ENCODE data around the gene FOXP1. TPM values are rescaled to one million over a fixed set of nuclear protein-coding genes. Genes with fewer than 3 reads are reported as not detected.
"Not testable (repeated sequence)": the region's sequence is repeated elsewhere in the genome, so short reads cannot be mapped to it uniquely, and the experiment has no call there.

FOXP1 gene
- total RNA-seq, 1 experiment from 2014 or later = 58.4 TPM

GRCh38 chr3:71022551-71023335, 560.8 kb downstream of the FOXP1 start:
- no peaks in the 10 kb centered on the region for H3K36me3 ChIP-seq (ENCODE audit: insufficient read depth, low read length, poor library complexity, severe bottlenecking)
- no peak overlapping the region for H3K27ac ChIP-seq (ENCODE audit: low read depth, low read length, poor library complexity, severe bottlenecking)
- POLR2A ChIA-PET (ENCODE audit: low non-redundant PET) = no interaction called here
- H3K27me3 ChIP-seq (replicated peaks; ENCODE audit: insufficient read depth, low read depth, low read length, poor library complexity) = no peaks in the 10 kb centered on the region
- H3K9me3 ChIP-seq (ENCODE audit: low read depth, low read length, poor library complexity, severe bottlenecking) = no peaks in the 10 kb centered on the region
- intact Hi-C loops (cut with micrococcal nuclease; ENCODE audit: unreplicated experiment) = no loop called here
- TF ChIP-seq EZH2 (IDR thresholded peaks at IDR 0.05; ENCODE audit: borderline replicate concordance, low read depth, low read length, poor library complexity, severe bottlenecking) = no peak
- TF ChIP-seq, protein P1, sequence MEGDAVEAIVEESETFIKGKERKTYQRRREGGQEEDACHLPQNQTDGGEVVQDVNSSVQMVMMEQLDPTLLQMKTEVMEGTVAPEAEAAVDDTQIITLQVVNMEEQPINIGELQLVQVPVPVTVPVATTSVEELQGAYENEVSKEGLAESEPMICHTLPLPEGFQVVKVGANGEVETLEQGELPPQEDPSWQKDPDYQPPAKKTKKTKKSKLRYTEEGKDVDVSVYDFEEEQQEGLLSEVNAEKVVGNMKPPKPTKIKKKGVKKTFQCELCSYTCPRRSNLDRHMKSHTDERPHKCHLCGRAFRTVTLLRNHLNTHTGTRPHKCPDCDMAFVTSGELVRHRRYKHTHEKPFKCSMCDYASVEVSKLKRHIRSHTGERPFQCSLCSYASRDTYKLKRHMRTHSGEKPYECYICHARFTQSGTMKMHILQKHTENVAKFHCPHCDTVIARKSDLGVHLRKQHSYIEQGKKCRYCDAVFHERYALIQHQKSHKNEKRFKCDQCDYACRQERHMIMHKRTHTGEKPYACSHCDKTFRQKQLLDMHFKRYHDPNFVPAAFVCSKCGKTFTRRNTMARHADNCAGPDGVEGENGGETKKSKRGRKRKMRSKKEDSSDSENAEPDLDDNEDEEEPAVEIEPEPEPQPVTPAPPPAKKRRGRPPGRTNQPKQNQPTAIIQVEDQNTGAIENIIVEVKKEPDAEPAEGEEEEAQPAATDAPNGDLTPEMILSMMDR (conservative IDR thresholded peaks at IDR 0.05; ENCODE audit: low read depth, low read length) = peak; percentile 44
- no TSS peak for BruUV-seq (replicated peaks)
- H3K4me1 ChIP-seq (ENCODE audit: insufficient read depth, low read length, poor library complexity, severe bottlenecking) = peaks cover 11% of the 10 kb centered on the region
- no peak overlapping the region for H3K4me3 ChIP-seq (ENCODE audit: low read depth, low read length, poor library complexity, severe bottlenecking)
- CTCF ChIA-PET = no interaction called here
- peak; percentile 39 for DNase-seq (ENCODE audit: low spot score)

DNA sequence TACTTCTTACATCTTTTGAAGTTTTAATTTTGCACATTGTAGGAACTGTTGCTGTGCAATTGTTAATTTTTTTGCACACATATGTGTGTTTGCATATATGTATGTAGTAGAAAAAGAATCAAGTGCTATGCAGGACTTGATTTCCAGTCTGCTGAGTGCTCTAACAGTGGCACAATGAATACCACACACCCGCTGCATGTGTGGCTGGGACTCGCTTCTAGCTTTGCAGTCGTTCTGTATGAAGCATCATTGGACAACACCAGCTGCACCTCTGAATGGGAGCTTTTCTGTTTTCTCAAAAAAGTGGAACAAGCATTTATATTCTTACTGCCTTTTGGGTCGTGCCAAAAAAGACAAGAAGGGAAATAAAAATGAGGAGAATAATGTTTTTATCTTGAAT, 564.7 kb downstream of the FOXP1 start:
- Histone ChIP-seq H3K36me3 (ENCODE audit: insufficient read depth, low read length, poor library complexity, severe bottlenecking) (no peaks in the 10 kb centered on the region), H3K4me1 (ENCODE audit: insufficient read depth, low read length, poor library complexity, severe bottlenecking) (no peaks in the 10 kb centered on the region), H3K9me3 (ENCODE audit: low read depth, low read length, poor library complexity, severe bottlenecking) (no peaks in the 10 kb centered on the region), H3K27me3 (replicated peaks; ENCODE audit: insufficient read depth, low read depth, low read length, poor library complexity) (no peaks in the 10 kb centered on the region), H3K27ac (ENCODE audit: low read depth, low read length, poor library complexity, severe bottlenecking) (no peak overlapping the region), H3K4me3 (ENCODE audit: low read depth, low read length, poor library complexity, severe bottlenecking) (no peak overlapping the region)
- ChIA-PET CTCF (no interaction called here), POLR2A (ENCODE audit: low non-redundant PET) (no interaction called here)
- no peak for DNase-seq (ENCODE audit: low spot score)
- TF ChIP-seq, protein P1 (conservative IDR thresholded peaks at IDR 0.05; ENCODE audit: low read depth, low read length) = no peak
- no peak for TF ChIP-seq EZH2 (IDR thresholded peaks at IDR 0.05; ENCODE audit: borderline replicate concordance, low read depth, low read length, poor library complexity, severe bottlenecking)
- no TSS peak for BruUV-seq (replicated peaks)
- intact Hi-C loops (cut with micrococcal nuclease; ENCODE audit: unreplicated experiment) = no loop called here

DNA sequence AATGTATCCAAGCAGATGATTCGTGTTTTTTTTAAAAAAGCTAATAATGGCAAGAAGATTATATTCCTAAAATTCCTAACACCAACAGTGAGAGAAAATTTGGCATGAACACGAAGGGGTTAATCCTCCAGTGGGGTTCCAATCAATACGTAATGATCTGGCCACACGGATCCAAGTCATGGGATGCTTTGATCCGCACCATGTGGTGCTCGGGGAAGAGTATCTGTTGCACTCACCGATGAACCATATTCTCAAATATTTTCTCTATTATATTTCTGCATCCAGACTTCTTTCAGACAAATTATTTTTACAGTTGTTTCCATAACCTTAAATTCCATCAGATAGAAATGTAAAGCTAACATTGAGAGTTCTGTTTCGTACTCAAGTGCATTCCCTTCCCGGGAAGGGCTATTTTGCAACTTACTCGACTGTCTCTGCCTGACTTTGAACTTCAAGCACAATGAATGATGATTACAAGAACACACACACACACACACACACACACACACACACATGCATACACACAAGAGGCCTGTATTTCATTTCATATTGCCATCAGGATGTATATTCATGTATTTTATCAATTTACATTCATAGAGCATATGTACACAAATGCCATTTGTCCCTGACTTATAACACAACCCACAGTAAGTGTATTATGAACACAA, 567.2 kb downstream of the FOXP1 start:
- BruUV-seq (replicated peaks) = no TSS peak
- POLR2A ChIA-PET (ENCODE audit: low non-redundant PET) = no interaction called here
- CTCF ChIA-PET = no interaction called here

GRCh38 chr3:71014616-71015015, 568.9 kb downstream of the FOXP1 start:
- H3K4me1 ChIP-seq (ENCODE audit: insufficient read depth, low read length, poor library complexity, severe bottlenecking); POLR2A ChIA-PET (ENCODE audit: low non-redundant PET); H3K27ac ChIP-seq (ENCODE audit: low read depth, low read length, poor library complexity, severe bottlenecking); H3K4me3 ChIP-seq (ENCODE audit: low read depth, low read length, poor library complexity, severe bottlenecking); H3K36me3 ChIP-seq (ENCODE audit: insufficient read depth, low read length, poor library complexity, severe bottlenecking); DNase-seq (ENCODE audit: low spot score); BruUV-seq (replicated peaks); H3K27me3 ChIP-seq (replicated peaks; ENCODE audit: insufficient read depth, low read depth, low read length, poor library complexity); intact Hi-C loops (cut with micrococcal nuclease; ENCODE audit: unreplicated experiment); CTCF ChIA-PET; H3K9me3 ChIP-seq (ENCODE audit: low read depth, low read length, poor library complexity, severe bottlenecking): not testable (repeated sequence)

More for the DNA sequence above, 567.2 kb downstream of the FOXP1 start:
- Histone ChIP-seq H3K4me1 (ENCODE audit: insufficient read depth, low read length, poor library complexity, severe bottlenecking) (no peaks in the 10 kb centered on the region), H3K27ac (ENCODE audit: low read depth, low read length, poor library complexity, severe bottlenecking) (no peak overlapping the region), H3K9me3 (ENCODE audit: low read depth, low read length, poor library complexity, severe bottlenecking) (no peaks in the 10 kb centered on the region), H3K27me3 (replicated peaks; ENCODE audit: insufficient read depth, low read depth, low read length, poor library complexity) (no peaks in the 10 kb centered on the region), H3K4me3 (ENCODE audit: low read depth, low read length, poor library complexity, severe bottlenecking) (no peak overlapping the region), H3K36me3 (ENCODE audit: insufficient read depth, low read length, poor library complexity, severe bottlenecking) (no peaks in the 10 kb centered on the region)
- intact Hi-C loops (cut with micrococcal nuclease; ENCODE audit: unreplicated experiment) = no loop called here
- TF ChIP-seq EZH2 (IDR thresholded peaks at IDR 0.05; ENCODE audit: borderline replicate concordance, low read depth, low read length, poor library complexity, severe bottlenecking) = no peak
- TF ChIP-seq, protein P1 (conservative IDR thresholded peaks at IDR 0.05; ENCODE audit: low read depth, low read length) = no peak
- no peak for DNase-seq (ENCODE audit: low spot score)
